Liver (tissue), 9 donors: Measurements from ENCODE around the gene GPALPP1. TPM values are rescaled to one million over a fixed set of nuclear protein-coding genes. Genes with fewer than 3 reads are reported as not detected.
A peak's percentile ranks its signal among the peaks of the same experiment; 100 is the strongest.

Experiments
- DNase-seq: peaks from one replicate; pipeline ENCODE4 v3.0.0-alpha.2; 2017; ENCODE audit warnings: low spot score
- H3K27ac ChIP-seq, 2 donors: one replicate each; pipeline ENCODE4 v1.7.0; 2013; ENCODE audit warnings: inconsistent platforms in 2 of 2, low read length in 2 of 2, control low read depth in 1 of 2, low read depth in 1 of 2, mild to moderate bottlenecking in 1 of 2
- H3K27me3 ChIP-seq, 4 donors: one replicate each; pipeline versions ENCODE4 v1.6.1 to v1.7.0; 2013; ENCODE audit warnings: low read length in 3 of 4, inconsistent platforms in 1 of 4, mild to moderate bottlenecking in 1 of 4, moderate library complexity in 1 of 4; ENCODE audit not compliant: control insufficient read depth in 4 of 4, insufficient read depth in 4 of 4
- H3K36me3 ChIP-seq, 4 donors: one replicate each; pipeline versions ENCODE4 v1.6.1 to v1.7.0; 2013; ENCODE audit warnings: low read length in 3 of 4, mild to moderate bottlenecking in 3 of 4, low read depth in 1 of 4, moderate library complexity in 1 of 4; ENCODE audit not compliant: control insufficient read depth in 4 of 4, insufficient read depth in 3 of 4
- H3K4me1 ChIP-seq, 4 donors: one replicate each; pipeline versions ENCODE4 v1.6.1 to v1.7.0; 2013; ENCODE audit warnings: low read length in 3 of 4, mild to moderate bottlenecking in 3 of 4, moderate library complexity in 1 of 4; ENCODE audit not compliant: control insufficient read depth in 4 of 4, insufficient read depth in 4 of 4
- H3K4me3 ChIP-seq, 3 donors: one replicate each; pipeline versions ENCODE4 v1.6.1 to v1.7.0; 2013; ENCODE audit warnings: low read length in 3 of 3, control low read depth in 1 of 3, low read depth in 1 of 3, mild to moderate bottlenecking in 1 of 3
- H3K9ac ChIP-seq, 2 donors: one replicate each; pipeline ENCODE4 v1.7.0; 2013; ENCODE audit warnings: low read length in 2 of 2, mild to moderate bottlenecking in 2 of 2, moderate library complexity in 2 of 2, control low read depth in 1 of 2, low read depth in 1 of 2
- H3K9me3 ChIP-seq, 4 donors: one replicate each; pipeline versions ENCODE4 v1.6.1 to v1.7.0; 2013; ENCODE audit warnings: low read length in 3 of 4; ENCODE audit not compliant: control insufficient read depth in 4 of 4
- ATF3 ChIP-seq: IDR thresholded peaks from 2 replicates; pipeline ENCODE4 v1.6.1; 2016; ENCODE audit warnings: antibody characterized with exemption
- CTCF ChIP-seq: fragments of 150-350 bp; IDR thresholded peaks from 2 replicates; pipeline ENCODE4 v1.5.1; 2017; ENCODE audit warnings: improper control_type of control experiment, low read depth, low read length; ENCODE audit not compliant: missing input control
- FOXA1 ChIP-seq: IDR thresholded peaks from 2 replicates; pipeline ENCODE4 v1.6.1; 2016; ENCODE audit warnings: antibody characterized with exemption
- GABPA ChIP-seq, 2 donors: IDR thresholded peaks in 1 of 2; conservative IDR thresholded peaks in 1 of 2; 2 replicates each; pipeline ENCODE4 v1.6.1; 2016; ENCODE audit warnings: antibody characterized with exemption in 2 of 2, mild to moderate bottlenecking in 1 of 2, moderate library complexity in 1 of 2
- JUND ChIP-seq, 2 donors: IDR thresholded peaks; 2 replicates each; pipeline ENCODE4 v1.6.1; 2016; ENCODE audit warnings: antibody characterized with exemption in 2 of 2
- MAX ChIP-seq: IDR thresholded peaks from 2 replicates; pipeline ENCODE4 v1.6.1; 2016; ENCODE audit warnings: antibody characterized with exemption
- RAD21 ChIP-seq, 2 donors: IDR thresholded peaks; 2 replicates each; pipeline ENCODE4 v1.6.1; 2016; ENCODE audit warnings: antibody characterized with exemption in 2 of 2, mild to moderate bottlenecking in 2 of 2
- RXRA ChIP-seq, 2 donors: IDR thresholded peaks; 2 replicates each; pipeline ENCODE4 v1.6.1; 2017 to 2018; ENCODE audit warnings: antibody characterized with exemption in 2 of 2, mild to moderate bottlenecking in 1 of 2
- ZBTB33 ChIP-seq: IDR thresholded peaks from 2 replicates; pipeline ENCODE4 v1.6.1; 2016; ENCODE audit warnings: antibody characterized with exemption
- WGBS: extraction: QIAGEN DNeasy Blood & Tissue Kit; methylation state at CpG from one replicate; pipeline ENCODE4 v1.1.7; 2013; 5-methylcytosine and 5-hydroxymethylcytosine counted together
- polyA plus RNA-seq, 2 donors: library from polyadenylated mRNA; stranded (reverse) in 1 of 2; unstranded in 1 of 2; fragments of 200-250 nt in 1 of 2; fragments of >200 nt in 1 of 2; fragmentation: Nextera tagmentation in 1 of 2; extraction: Ambion mirVana in 1 of 2; gene quantifications; one replicate each; pipeline versions ENCODE4 v1.2.1 to v1.2.3, GENCODE V29; 2013 to 2015
- total RNA-seq, 2 donors: library from RNA; depleted of rRNA; stranded (reverse); fragments of >200 nt; gene quantifications; one replicate each; pipeline ENCODE4 v1.2.3, GENCODE V29; 2014
- donor health status: healthy.
- donor health status: healthy.
- donor health status: healthy.
- donor health status: healthy.
- donor health status: healthy.

Gene GPALPP1
- total and polyA plus RNA-seq, 4 donors, result 4.7 to 15.7 (median 10.0) TPM

- WGBS, result 55% methylated on average over 4 of the region's 4 CpGs
- no peak for DNase-seq
Measured at GRCh38 chr13:44969551-44970484, 19.5 kb upstream of the GPALPP1 start.

DNA sequence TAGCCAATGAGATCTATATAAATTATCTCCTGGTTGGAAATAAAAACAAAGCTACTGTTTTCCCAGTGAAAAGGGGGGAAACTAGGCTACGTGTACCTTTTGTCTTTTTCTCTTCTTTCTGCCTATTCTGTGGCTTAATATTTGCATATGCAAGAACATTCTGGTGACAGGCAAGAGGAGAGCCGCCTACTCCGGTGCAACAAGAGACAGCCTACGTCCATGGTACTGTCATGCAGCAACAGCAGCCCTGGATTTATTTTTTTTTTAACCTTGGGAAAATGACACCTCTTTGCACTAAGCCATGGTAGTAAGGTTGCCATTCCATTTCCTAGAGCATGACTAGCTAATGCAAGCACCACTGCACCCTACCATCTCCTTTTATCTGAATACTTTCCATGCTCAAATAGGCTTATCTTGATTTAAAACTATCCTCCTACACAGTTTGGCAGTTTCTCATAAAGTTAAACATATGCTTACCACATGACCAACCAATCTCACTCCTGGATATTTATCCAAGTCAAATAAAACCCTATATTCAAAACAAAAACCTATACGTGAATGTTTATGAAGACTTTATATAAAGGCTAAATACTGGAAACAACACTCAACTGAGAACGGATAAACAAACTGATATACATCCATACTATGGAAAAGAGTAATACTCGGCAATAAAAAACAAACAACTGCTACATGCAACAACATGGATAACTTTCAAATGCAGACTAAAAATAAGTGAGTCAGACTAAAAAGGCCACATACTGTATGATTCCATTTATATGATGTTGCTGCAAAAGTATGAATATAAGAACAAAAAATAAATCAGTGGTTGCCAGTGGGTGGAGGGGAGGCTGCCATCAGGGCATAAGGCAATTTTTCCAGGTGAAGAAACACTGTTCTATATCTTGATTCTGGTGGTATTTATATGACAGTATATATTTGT, 17.4 kb upstream of the GPALPP1 start:
- Histone ChIP-seq H3K4me1 (peaks cover 0 to 3% (median 0%) of the 10 kb centered on the region in 4 donors), H3K36me3 (peaks cover 0 to 17% (median 5%) of the 10 kb centered on the region in 4 donors), H3K9me3 (no peaks in the 10 kb centered on the region), H3K27ac (no peak overlapping the region), H3K9ac (no peak overlapping the region), H3K27me3 (no peaks in the 10 kb centered on the region), H3K4me3 (no peak overlapping the region)
- TF ChIP-seq JUND (IDR thresholded peaks at IDR 0.05), result no peak
- no peak for TF ChIP-seq FOXA1
- TF ChIP-seq ATF3, result no peak
- TF ChIP-seq MAX, result no peak
- TF ChIP-seq ZBTB33, result no peak
- TF ChIP-seq RXRA (IDR thresholded peaks at IDR 0.05), result no peak
- no peak for DNase-seq
- 91% methylated on average over 7 of the region's 7 CpGs for whole genome bisulfite sequencing

More at GRCh38 chr13:44969551-44970484, 19.5 kb upstream of the GPALPP1 start:
- no peak overlapping the region for H3K4me3 ChIP-seq
- peaks cover 1 to 11% (median 6%) of the 10 kb centered on the region in 4 donors for H3K36me3 ChIP-seq
- H3K27me3 ChIP-seq, result no peaks in the 10 kb centered on the region
- peak; percentile 79 for TF ChIP-seq CTCF
- peak; percentile 92 to 93 for TF ChIP-seq RAD21 (IDR thresholded peaks at IDR 0.05)
- TF ChIP-seq GABPA (IDR thresholded peaks at IDR 0.05 in 1 of 2, conservative IDR thresholded peaks at IDR 0.05 in 1 of 2), result no peak
- H3K9me3 ChIP-seq, result no peaks in the 10 kb centered on the region
- no peak overlapping the region for H3K27ac ChIP-seq
- no peak overlapping the region for H3K9ac ChIP-seq
- H3K4me1 ChIP-seq, result peaks cover 0 to 3% (median 0%) of the 10 kb centered on the region in 4 donors
